Suprapubic skin (tissue), 4 donors: Measurements from ENCODE around the gene COL4A1. TPM values are rescaled to one million over a fixed set of nuclear protein-coding genes. Genes with fewer than 3 reads are reported as not detected.

ENCODE experiments used
- DNase-seq, 2 donors: peaks; one replicate each; pipeline ENCODE4 v3.0.0-alpha.2; 2019; ENCODE audit warnings: low spot score in 2 of 2
- H3K27ac ChIP-seq: fragments of 200-600 bp; sonication (generic); one replicate; pipeline ENCODE4 v1.5.1; 2019
- H3K27me3 ChIP-seq: fragments of 200-600 bp; sonication (generic); one replicate; pipeline ENCODE4 v1.5.1; 2019
- H3K36me3 ChIP-seq: fragments of 200-600 bp; sonication (generic); one replicate; pipeline ENCODE4 v1.5.1; 2019
- H3K4me1 ChIP-seq: fragments of 200-600 bp; sonication (generic); one replicate; pipeline ENCODE4 v1.5.1; 2019
- H3K4me3 ChIP-seq: fragments of 200-600 bp; sonication (generic); one replicate; pipeline ENCODE4 v1.5.1; 2019; ENCODE audit warnings: mild to moderate bottlenecking
- H3K9me3 ChIP-seq: fragments of 200-600 bp; sonication (generic); one replicate; pipeline ENCODE4 v1.5.1; 2019
- EP300 ChIP-seq: sonication (generic); formaldehyde crosslinking; IDR thresholded peaks from one replicate; pipeline ENCODE4 v1.6.1; 2017; ENCODE audit warnings: antibody characterized with exemption
- POLR2A ChIP-seq, 2 donors: fragments of 450-650 bp; IDR thresholded peaks; one replicate each; pipeline ENCODE4 v1.6.1; 2017; ENCODE audit warnings: antibody characterized with exemption in 2 of 2, mild to moderate bottlenecking in 2 of 2, moderate library complexity in 2 of 2
- POLR2AphosphoS5 ChIP-seq, 3 donors: sonication (generic); formaldehyde crosslinking; IDR thresholded peaks; one replicate each; pipeline ENCODE4 v1.6.1; 2017; ENCODE audit warnings: antibody characterized with exemption in 3 of 3
- WGBS: methylation state at CpG from one replicate; pipeline ENCODE4 v1.1.5; 2018; 5-methylcytosine and 5-hydroxymethylcytosine counted together
- total RNA-seq, 4 donors: library from RNA; depleted of rRNA; stranded (reverse); fragments of >200 nt; gene quantifications; one replicate each; pipeline ENCODE4 v1.1.0, GENCODE V29; 2016
- TF ChIP-seq, protein P1 (sequence below), 2 donors: fragments of 200-600 bp in 1 of 2; fragments of 450-650 bp in 1 of 2; sonication (generic) in 1 of 2; IDR thresholded peaks; one replicate each; pipeline ENCODE4 v1.5.1; 2016 to 2019; ENCODE audit warnings: antibody characterized with exemption in 2 of 2, mild to moderate bottlenecking in 1 of 2, moderate library complexity in 1 of 2

The COL4A1 gene
- total RNA-seq, 4 donors from 2014 or later = 36.7 to 60.8 (median 43.6) TPM

DNA sequence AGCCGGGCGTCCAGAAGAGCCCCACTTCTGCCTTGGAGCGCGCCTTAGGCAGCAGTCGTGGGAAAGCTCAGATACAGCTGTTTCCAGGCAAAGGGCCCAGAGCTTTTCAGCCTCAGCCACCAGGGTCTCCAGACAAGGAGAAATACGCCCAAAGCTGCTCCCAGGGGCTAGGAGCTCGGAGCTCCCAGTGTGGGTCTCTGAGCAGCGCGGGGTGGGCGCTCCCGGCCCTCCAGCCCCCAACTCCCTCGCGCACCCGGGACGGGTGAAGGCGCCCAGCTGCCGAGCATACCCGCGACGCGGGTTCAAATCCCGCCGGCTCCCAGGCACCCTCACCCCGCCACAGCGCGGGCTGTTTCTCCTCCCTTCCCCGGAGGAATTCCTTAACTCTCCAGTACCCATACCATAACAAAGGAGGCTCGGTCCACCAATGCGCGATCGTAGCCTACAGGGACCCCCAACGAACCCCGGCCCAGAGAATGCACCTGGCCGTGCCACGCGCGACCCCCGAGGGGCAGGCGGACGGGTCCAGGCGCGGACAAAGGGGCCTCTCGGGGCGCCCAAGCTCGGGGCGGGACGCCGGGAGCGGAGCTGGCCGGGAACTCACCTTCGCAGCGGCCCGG lies 507 bp downstream of the COL4A1 start:
- H3K36me3 ChIP-seq = no peaks in the 10 kb centered on the region
- peak overlapping the region; percentile 88 for H3K27ac ChIP-seq
- TF ChIP-seq, protein P1, sequence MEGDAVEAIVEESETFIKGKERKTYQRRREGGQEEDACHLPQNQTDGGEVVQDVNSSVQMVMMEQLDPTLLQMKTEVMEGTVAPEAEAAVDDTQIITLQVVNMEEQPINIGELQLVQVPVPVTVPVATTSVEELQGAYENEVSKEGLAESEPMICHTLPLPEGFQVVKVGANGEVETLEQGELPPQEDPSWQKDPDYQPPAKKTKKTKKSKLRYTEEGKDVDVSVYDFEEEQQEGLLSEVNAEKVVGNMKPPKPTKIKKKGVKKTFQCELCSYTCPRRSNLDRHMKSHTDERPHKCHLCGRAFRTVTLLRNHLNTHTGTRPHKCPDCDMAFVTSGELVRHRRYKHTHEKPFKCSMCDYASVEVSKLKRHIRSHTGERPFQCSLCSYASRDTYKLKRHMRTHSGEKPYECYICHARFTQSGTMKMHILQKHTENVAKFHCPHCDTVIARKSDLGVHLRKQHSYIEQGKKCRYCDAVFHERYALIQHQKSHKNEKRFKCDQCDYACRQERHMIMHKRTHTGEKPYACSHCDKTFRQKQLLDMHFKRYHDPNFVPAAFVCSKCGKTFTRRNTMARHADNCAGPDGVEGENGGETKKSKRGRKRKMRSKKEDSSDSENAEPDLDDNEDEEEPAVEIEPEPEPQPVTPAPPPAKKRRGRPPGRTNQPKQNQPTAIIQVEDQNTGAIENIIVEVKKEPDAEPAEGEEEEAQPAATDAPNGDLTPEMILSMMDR (IDR thresholded peaks at IDR 0.05) = no peak
- TF ChIP-seq POLR2A (IDR thresholded peaks at IDR 0.05) (no peak), POLR2AphosphoS5 (IDR thresholded peaks at IDR 0.05) (no peak), EP300 (no peak)
- H3K4me1 ChIP-seq = peaks cover 39% of the 10 kb centered on the region
- DNase-seq = peak in 1 of 2 donors; percentile 77
- H3K4me3 ChIP-seq = peak overlapping the region; percentile 72
- WGBS = 4% methylated on average over 18 of the region's 53 CpGs
- peaks cover 86% of the 10 kb centered on the region for H3K27me3 ChIP-seq
- H3K9me3 ChIP-seq = no peaks in the 10 kb centered on the region

DNA sequence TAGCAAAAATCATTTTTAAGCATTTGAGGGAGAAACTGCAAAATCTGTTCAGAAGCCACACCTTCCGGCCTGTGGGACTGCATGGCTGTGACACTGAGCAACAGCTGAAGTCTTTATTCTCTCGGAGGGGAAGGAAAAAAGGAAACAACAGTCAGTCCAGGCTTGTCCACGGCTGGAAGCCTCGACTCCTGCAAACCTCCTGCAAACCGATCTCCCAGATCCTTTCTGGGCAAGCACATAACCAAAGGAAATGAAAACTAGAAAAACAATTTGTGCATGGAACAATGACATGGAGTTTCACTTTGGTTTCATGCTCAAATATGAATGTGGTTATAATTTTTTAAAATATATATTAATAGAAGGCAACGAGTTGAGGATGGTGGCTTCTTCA lies 1.0 kb downstream of the COL4A1 start:
- Histone ChIP-seq H3K9me3 (no peaks in the 10 kb centered on the region), H3K27me3 (peaks cover 81% of the 10 kb centered on the region), H3K4me1 (peaks cover 35% of the 10 kb centered on the region), H3K4me3 (peak overlapping the region; percentile 72), H3K36me3 (no peaks in the 10 kb centered on the region), H3K27ac (peak overlapping the region; percentile 88)
- DNase-seq = peak in 1 of 2 donors; percentile 50
- WGBS = 6% methylated on average over 6 of the region's 6 CpGs
- TF ChIP-seq EP300 (no peak), POLR2A (IDR thresholded peaks at IDR 0.05) (no peak), POLR2AphosphoS5 (IDR thresholded peaks at IDR 0.05) (no peak)
- TF ChIP-seq, protein P1 (IDR thresholded peaks at IDR 0.05) = no peak

DNA sequence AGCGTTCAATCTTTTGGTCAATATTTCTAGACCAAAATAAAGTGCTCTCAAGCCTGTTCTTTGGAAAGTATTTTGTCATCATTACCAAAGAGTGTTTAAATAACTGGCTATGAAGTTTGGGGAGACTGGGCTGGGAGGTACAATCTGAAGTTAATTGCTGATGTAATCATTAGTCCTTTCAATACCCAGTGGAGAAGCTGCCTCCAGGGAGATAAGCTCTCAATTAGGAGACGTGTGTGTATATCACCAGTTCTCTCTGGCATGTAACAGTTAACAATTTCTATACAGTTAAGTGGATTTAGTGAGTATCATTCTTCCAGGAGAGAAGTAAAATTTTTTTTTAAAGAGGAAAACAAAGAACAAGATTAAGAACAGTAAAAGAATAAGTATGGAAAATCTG lies 1.4 kb downstream of the COL4A1 start:
- WGBS = 47% methylated on average over 2 of the region's 2 CpGs
- H3K27me3 ChIP-seq = peaks cover 77% of the 10 kb centered on the region
- H3K36me3 ChIP-seq = no peaks in the 10 kb centered on the region
- peak overlapping the region; percentile 72 for H3K4me3 ChIP-seq
- peaks cover 35% of the 10 kb centered on the region for H3K4me1 ChIP-seq
- TF ChIP-seq EP300 (no peak), POLR2A (IDR thresholded peaks at IDR 0.05) (no peak), POLR2AphosphoS5 (IDR thresholded peaks at IDR 0.05) (no peak)
- TF ChIP-seq, protein P1 (IDR thresholded peaks at IDR 0.05) = no peak
- DNase-seq = no peak
- H3K27ac ChIP-seq = peak overlapping the region; percentile 88
- no peaks in the 10 kb centered on the region for H3K9me3 ChIP-seq

DNA sequence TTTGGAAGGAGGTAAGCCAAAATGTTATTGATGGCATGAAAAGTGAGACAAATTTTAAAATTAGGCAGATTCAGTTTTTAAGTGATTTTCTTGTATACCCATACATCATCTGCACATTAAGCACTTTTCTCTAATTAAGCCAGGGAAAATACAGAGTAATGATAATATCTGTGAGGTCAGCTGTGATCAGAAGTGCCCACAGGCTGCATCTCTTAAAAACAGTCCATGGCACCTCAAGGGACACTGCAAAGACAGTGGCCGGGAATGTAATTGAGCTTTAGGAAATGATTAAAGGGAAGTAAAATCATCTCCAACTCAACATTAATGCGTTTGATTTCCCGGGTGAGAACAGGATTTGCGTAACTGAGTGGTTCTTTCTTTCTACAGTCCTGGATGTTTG lies 2.0 kb downstream of the COL4A1 start:
- WGBS = 47% methylated on average over 4 of the region's 4 CpGs
- Histone ChIP-seq H3K4me3 (peak overlapping the region; percentile 72), H3K27ac (no peak overlapping the region), H3K36me3 (no peaks in the 10 kb centered on the region), H3K27me3 (peaks cover 72% of the 10 kb centered on the region), H3K4me1 (peaks cover 35% of the 10 kb centered on the region), H3K9me3 (no peaks in the 10 kb centered on the region)
- no peak for DNase-seq
- TF ChIP-seq POLR2AphosphoS5 (IDR thresholded peaks at IDR 0.05) (no peak), POLR2A (IDR thresholded peaks at IDR 0.05) (no peak), EP300 (no peak)
- TF ChIP-seq, protein P1 (IDR thresholded peaks at IDR 0.05) = no peak

DNA sequence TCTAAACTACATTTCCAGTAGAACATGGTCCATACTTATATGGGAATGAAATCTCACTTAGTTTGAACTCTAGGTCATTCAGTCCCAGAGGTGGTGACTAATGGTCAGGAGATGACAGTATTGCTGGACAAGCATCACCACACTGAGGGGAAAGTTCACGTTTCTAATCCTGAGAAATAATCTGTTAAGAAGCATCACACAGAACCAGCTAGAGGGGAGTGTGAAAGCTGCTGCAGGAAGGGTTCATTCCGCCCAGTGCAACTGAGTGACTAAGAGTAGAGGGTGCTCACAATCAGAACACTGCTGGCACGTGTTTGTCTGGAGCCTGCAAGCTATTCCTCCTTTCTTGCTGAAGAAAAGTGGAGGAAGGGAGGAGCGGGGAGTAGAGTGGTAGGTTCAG lies 2.7 kb downstream of the COL4A1 start:
- Histone ChIP-seq H3K4me1 (peaks cover 32% of the 10 kb centered on the region), H3K27ac (no peak overlapping the region), H3K4me3 (peak overlapping the region; percentile 72), H3K9me3 (no peaks in the 10 kb centered on the region), H3K36me3 (no peaks in the 10 kb centered on the region), H3K27me3 (peaks cover 64% of the 10 kb centered on the region)
- WGBS = 62% methylated on average over 4 of the region's 4 CpGs
- TF ChIP-seq, protein P1 (IDR thresholded peaks at IDR 0.05) = no peak
- no peak for TF ChIP-seq POLR2A (IDR thresholded peaks at IDR 0.05)
- no peak for TF ChIP-seq POLR2AphosphoS5 (IDR thresholded peaks at IDR 0.05)
- no peak for TF ChIP-seq EP300
- peak in 1 of 2 donors; percentile 57 for DNase-seq
